Left renal pelvis (tissue), 4 donors: Measurements from ENCODE around the gene PDZD8. TPM values are rescaled to one million over a fixed set of nuclear protein-coding genes. Genes with fewer than 3 reads are reported as not detected.
"Not testable (repeated sequence)": the region's sequence is repeated elsewhere in the genome, so short reads cannot be mapped to it uniquely, and the experiment has no call there.

Source experiments
- DNase-seq, 4 donors: peaks; one replicate each; pipeline ENCODE4 v3.0.0-alpha.2; 2013; ENCODE audit warnings: low read depth in 4 of 4, low spot score in 3 of 4
- polyA plus RNA-seq, 4 donors: library from polyadenylated mRNA; unstranded; fragments of 120-200 nt; gene quantifications; one replicate each; pipeline ENCODE4 v1.2.1, GENCODE V29; 2013; ENCODE audit not compliant: insufficient read length in 4 of 4

The PDZD8 gene
- polyA plus RNA-seq, 4 donors: 32.0 to 46.5 (median 38.3) TPM

- no peak for DNase-seq
These were observed 136.2 kb downstream of the PDZD8 start for GRCh38 chr10:117239051-117239450.

- no peak for DNase-seq
These were observed 137.7 kb downstream of the PDZD8 start for GRCh38 chr10:117237401-117237991.

GRCh38 chr10:117230107-117230506 is 145.1 kb downstream of the PDZD8 start:
- DNase-seq: not testable (repeated sequence)

GRCh38 chr10:117228210-117228609 is 147.0 kb downstream of the PDZD8 start:
- no peak for DNase-seq

Other genes with a start within 250 kb of the PDZD8 start
- gene VAX1, start 237.2 kb downstream of the PDZD8 start, polyA plus RNA-seq: not detected
- gene KCNK18, start 178.0 kb downstream of the PDZD8 start, polyA plus RNA-seq: not detected
- gene SLC18A2, start 134.3 kb downstream of the PDZD8 start, polyA plus RNA-seq: 1 to 10 TPM in 2 of 4 donors, under 1 TPM in 2; 0.53 to 1.2 (median 0.91) TPM
- 100 to 1,000 TPM in 3 of 4 donors, 10 to 100 TPM in 1; 10.8 to 187 (median 166) TPM for gene EMX2, start 167.3 kb upstream of the PDZD8 start, polyA plus RNA-seq